ENCODE results near the gene PXDN. TPM values are rescaled to one million over a fixed set of nuclear protein-coding genes. Genes with fewer than 3 reads are reported as not detected.
"Not testable (repeated sequence)": the region's sequence is repeated elsewhere in the genome, so short reads cannot be mapped to it uniquely, and the experiment has no call there.

Gene PXDN
- total RNA-seq: 0.66 and 2.5 TPM in 2 replicates

GRCh38 chr2:1744446-1745170 lies at the start of gene PXDN:
TSS of gene PXDN (minus strand) at chr2:1744515. CDS start at chr2:1744455, 60 bp downstream.
- intact Hi-C loops (cut with micrococcal nuclease): no loop called here

GRCh38 chr2:1793868-1794445 lies 49.6 kb upstream of the PXDN start:
- intact Hi-C loops (cut with micrococcal nuclease): no loop called here

GRCh38 chr2:1793001-1793867 lies 48.9 kb upstream of the PXDN start:
- intact Hi-C loops (cut with micrococcal nuclease): no loop called here

- intact Hi-C loops (cut with micrococcal nuclease): no loop called here
Observed at GRCh38 chr2:1791685-1792435, 47.5 kb upstream of the PXDN start.

GRCh38 chr2:1791006-1791605 lies 46.8 kb upstream of the PXDN start:
- intact Hi-C loops (cut with micrococcal nuclease): no loop called here

- intact Hi-C loops (cut with micrococcal nuclease): no loop called here
Observed at GRCh38 chr2:1790473-1790872, 46.2 kb upstream of the PXDN start.

- intact Hi-C loops (cut with micrococcal nuclease): no loop called here
Observed at GRCh38 chr2:1789610-1790009, 45.3 kb upstream of the PXDN start.

GRCh38 chr2:1788478-1788959 lies 44.2 kb upstream of the PXDN start:
- intact Hi-C loops (cut with micrococcal nuclease): no loop called here

- intact Hi-C loops (cut with micrococcal nuclease): no loop called here
Observed at GRCh38 chr2:1787755-1788477, 43.6 kb upstream of the PXDN start.

- intact Hi-C loops (cut with micrococcal nuclease): no loop called here
Observed at GRCh38 chr2:1784986-1785617, 40.8 kb upstream of the PXDN start.

GRCh38 chr2:1784087-1784486 lies 39.8 kb upstream of the PXDN start:
- intact Hi-C loops (cut with micrococcal nuclease): no loop called here

- intact Hi-C loops (cut with micrococcal nuclease): no loop called here
Observed at GRCh38 chr2:1782514-1782913, 38.2 kb upstream of the PXDN start.

- intact Hi-C loops (cut with micrococcal nuclease): no loop called here
Observed at GRCh38 chr2:1781291-1782080, 37.2 kb upstream of the PXDN start.

GRCh38 chr2:1780693-1781092 lies 36.4 kb upstream of the PXDN start:
- intact Hi-C loops (cut with micrococcal nuclease): no loop called here

GRCh38 chr2:1780054-1780453 lies 35.7 kb upstream of the PXDN start:
- intact Hi-C loops (cut with micrococcal nuclease): not testable (repeated sequence)

- intact Hi-C loops (cut with micrococcal nuclease): no loop called here
Observed at GRCh38 chr2:1778566-1778965, 34.3 kb upstream of the PXDN start.

GRCh38 chr2:1777781-1778180 lies 33.5 kb upstream of the PXDN start:
- intact Hi-C loops (cut with micrococcal nuclease): no loop called here

GRCh38 chr2:1777156-1777555 lies 32.8 kb upstream of the PXDN start:
- intact Hi-C loops (cut with micrococcal nuclease): no loop called here

GRCh38 chr2:1775511-1776035 lies 31.3 kb upstream of the PXDN start:
- intact Hi-C loops (cut with micrococcal nuclease): no loop called here

Measured in T-helper 1 cell treated with Interleukin-12 subunit alpha and Interleukin-12 subunit beta and Interleukin-4 antibody, amounts not matched to agents 30 ng/mL and 1 ng/mL, for 36 hours (primary cell).